MM.1S (cell line): ENCODE data around the gene KL.

Experiments
- EZH2 ChIP-seq: fragments of 300-600 bp; sonication (generic); optimal IDR thresholded peaks from 2 replicates; pipeline ENCODE3; 2017; ENCODE audit warnings: low read depth, mild to moderate bottlenecking, antibody characterized with exemption, low read length, mixed read lengths
- EZH2phosphoT487 ChIP-seq: fragments of 300-600 bp; sonication (generic); IDR thresholded peaks from 2 replicates; pipeline ENCODE4 v1.6.1; 2018; ENCODE audit warnings: antibody characterized with exemption, low read length
- TF ChIP-seq, protein P1 (sequence below): fragments of 300-600 bp; sonication (generic); IDR thresholded peaks from 2 replicates; pipeline ENCODE4 v1.5.1; 2016; ENCODE audit warnings: antibody characterized with exemption, low read length, mixed read lengths

DNA sequence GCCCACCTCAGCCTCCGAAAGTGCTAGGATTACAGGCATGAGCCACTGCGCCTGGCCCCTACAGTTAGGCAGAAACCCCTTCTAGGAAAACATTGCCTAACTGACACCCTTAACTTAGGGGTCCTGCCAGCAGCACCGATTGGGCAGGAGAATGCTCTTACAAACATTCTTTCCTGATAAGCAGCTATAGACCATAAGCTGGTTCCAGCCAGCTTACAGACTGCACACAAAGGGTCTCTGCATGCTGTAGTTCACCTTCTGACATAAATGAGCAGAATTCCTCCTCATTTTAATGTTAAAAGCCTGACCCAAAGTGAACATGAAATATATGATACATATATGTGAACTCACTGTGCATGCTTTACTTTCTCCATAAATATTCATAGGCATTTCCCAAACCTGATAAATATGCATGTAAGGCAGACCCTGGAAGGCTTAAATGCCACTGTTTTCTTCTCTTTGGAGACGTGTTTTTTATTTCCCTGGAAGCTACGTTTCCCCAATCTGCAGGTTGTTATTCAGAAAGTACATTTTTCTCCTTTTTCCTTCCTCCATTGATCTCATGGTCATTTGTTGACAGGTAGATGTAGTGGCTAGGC lies 48.5 kb upstream of the KL start:
- TF ChIP-seq, protein P1, sequence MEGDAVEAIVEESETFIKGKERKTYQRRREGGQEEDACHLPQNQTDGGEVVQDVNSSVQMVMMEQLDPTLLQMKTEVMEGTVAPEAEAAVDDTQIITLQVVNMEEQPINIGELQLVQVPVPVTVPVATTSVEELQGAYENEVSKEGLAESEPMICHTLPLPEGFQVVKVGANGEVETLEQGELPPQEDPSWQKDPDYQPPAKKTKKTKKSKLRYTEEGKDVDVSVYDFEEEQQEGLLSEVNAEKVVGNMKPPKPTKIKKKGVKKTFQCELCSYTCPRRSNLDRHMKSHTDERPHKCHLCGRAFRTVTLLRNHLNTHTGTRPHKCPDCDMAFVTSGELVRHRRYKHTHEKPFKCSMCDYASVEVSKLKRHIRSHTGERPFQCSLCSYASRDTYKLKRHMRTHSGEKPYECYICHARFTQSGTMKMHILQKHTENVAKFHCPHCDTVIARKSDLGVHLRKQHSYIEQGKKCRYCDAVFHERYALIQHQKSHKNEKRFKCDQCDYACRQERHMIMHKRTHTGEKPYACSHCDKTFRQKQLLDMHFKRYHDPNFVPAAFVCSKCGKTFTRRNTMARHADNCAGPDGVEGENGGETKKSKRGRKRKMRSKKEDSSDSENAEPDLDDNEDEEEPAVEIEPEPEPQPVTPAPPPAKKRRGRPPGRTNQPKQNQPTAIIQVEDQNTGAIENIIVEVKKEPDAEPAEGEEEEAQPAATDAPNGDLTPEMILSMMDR, result no peak
- TF ChIP-seq EZH2phosphoT487 (no peak), EZH2 (no peak)
